Cerebellar cortex (tissue), 1 donor: ENCODE data around the gene NEDD4L.
"Not testable (repeated sequence)": the region's sequence is repeated elsewhere in the genome, so short reads cannot be mapped to it uniquely, and the experiment has no call there.

Experiments
- DNase-seq: peaks from one replicate; pipeline ENCODE4 v3.0.0-alpha.2; 2015; ENCODE audit warnings: low spot score

NEDD4L gene

GRCh38 chr18:58380113-58380512, 336.1 kb downstream of the NEDD4L start:
- not testable (repeated sequence) for DNase-seq

- DNase-seq, result no peak
Observed at GRCh38 chr18:58381676-58382411, 337.8 kb downstream of the NEDD4L start.

GRCh38 chr18:58382446-58382845, 338.4 kb downstream of the NEDD4L start:
- DNase-seq, result no peak

GRCh38 chr18:58385472-58385871, 341.4 kb downstream of the NEDD4L start:
- DNase-seq, result no peak

- no peak for DNase-seq
Observed at GRCh38 chr18:58386780-58387179, 342.8 kb downstream of the NEDD4L start.

GRCh38 chr18:58387716-58388115, 343.7 kb downstream of the NEDD4L start:
- no peak for DNase-seq

- no peak for DNase-seq
Observed at GRCh38 chr18:58388736-58389135, 344.7 kb downstream of the NEDD4L start.

GRCh38 chr18:58389745-58390144, 345.7 kb downstream of the NEDD4L start:
- no peak for DNase-seq

GRCh38 chr18:58390399-58390798, 346.4 kb downstream of the NEDD4L start:
- DNase-seq, result no peak

- DNase-seq, result peak; percentile 33
Observed at GRCh38 chr18:58391231-58391825, 347.3 kb downstream of the NEDD4L start.

- DNase-seq, result no peak
Observed at GRCh38 chr18:58391932-58392323, 347.9 kb downstream of the NEDD4L start.

GRCh38 chr18:58392324-58393000, 348.4 kb downstream of the NEDD4L start:
- DNase-seq, result peak; percentile 74

- DNase-seq, result no peak
Observed at GRCh38 chr18:58393295-58393694, 349.3 kb downstream of the NEDD4L start.

GRCh38 chr18:58394046-58394445, 350.0 kb downstream of the NEDD4L start:
- DNase-seq, result no peak

- DNase-seq, result no peak
Observed at GRCh38 chr18:58394602-58395425, 350.8 kb downstream of the NEDD4L start.

GRCh38 chr18:58396144-58396543, 352.1 kb downstream of the NEDD4L start:
- DNase-seq, result no peak

GRCh38 chr18:58396966-58397365, 352.9 kb downstream of the NEDD4L start:
- DNase-seq, result no peak

- DNase-seq, result no peak
Observed at GRCh38 chr18:58397385-58398132, 353.5 kb downstream of the NEDD4L start.

GRCh38 chr18:58398648-58399398, 354.8 kb downstream of the NEDD4L start:
- DNase-seq, result no peak

GRCh38 chr18:58400331-58400870, 356.4 kb downstream of the NEDD4L start:
- no peak for DNase-seq

GRCh38 chr18:58401191-58401590, 357.2 kb downstream of the NEDD4L start:
- no peak for DNase-seq
